ENCODE measurements around the gene RASGRP4. TPM values are rescaled to one million over a fixed set of nuclear protein-coding genes. Genes with fewer than 3 reads are reported as not detected.

The RASGRP4 gene
- total RNA-seq, 1 experiment from 2014 or later, result not detected

GRCh38 chr19:38455031-38455430 is 29.0 kb upstream of the RASGRP4 start:
- Mint-ChIP-seq H3K36me3 (ENCODE audit: insufficient read depth, unreplicated experiment) (no peaks in the 10 kb centered on the region), H3K9me3 (ENCODE audit: unreplicated experiment) (peaks cover 10% of the 10 kb centered on the region), H3K27ac (ENCODE audit: unreplicated experiment) (no peak overlapping the region), H3K4me3 (ENCODE audit: unreplicated experiment) (no peak overlapping the region), H3K27me3 (ENCODE audit: insufficient read depth, unreplicated experiment) (peaks cover 11% of the 10 kb centered on the region), H3K4me1 (ENCODE audit: low read depth, unreplicated experiment) (peaks cover 6% of the 10 kb centered on the region)
- Histone ChIP-seq H3K27me3 (replicated peaks; ENCODE audit: control insufficient read depth, insufficient read depth, low read length) (no peaks in the 10 kb centered on the region), H3K4me1 (no peaks in the 10 kb centered on the region), H3K4me3 (ENCODE audit: low read depth, low read length) (no peak overlapping the region), H3K36me3 (ENCODE audit: control insufficient read depth, insufficient read depth, low read length) (no peaks in the 10 kb centered on the region), H3K9me3 (no peaks in the 10 kb centered on the region)
- ChIA-PET POLR2A (no interaction called here), CTCF (no interaction called here)
- BruUV-seq (replicated peaks), result no TSS peak
- no peak for TF ChIP-seq CTCF (IDR thresholded peaks at IDR 0.05; ENCODE audit: insufficient read depth in 1 of 2, low read depth in 1 of 2, low read length in 1 of 2, severe bottlenecking in 1 of 2, unreplicated experiment in 1 of 2)
- peak in 1 of 2 experiments; percentile 62 for DNase-seq
- intact Hi-C loops (cut with micrococcal nuclease; ENCODE audit: unreplicated experiment), result no loop called here

- Histone ChIP-seq H3K4me1 (no peaks in the 10 kb centered on the region), H3K9me3 (no peaks in the 10 kb centered on the region), H3K27me3 (replicated peaks; ENCODE audit: control insufficient read depth, insufficient read depth, low read length) (no peaks in the 10 kb centered on the region; the same call in 1 of the 2 replicates), H3K36me3 (ENCODE audit: control insufficient read depth, insufficient read depth, low read length) (no peaks in the 10 kb centered on the region), H3K4me3 (ENCODE audit: low read depth, low read length) (no peak overlapping the region)
- H3K4me3 Mint-ChIP-seq (ENCODE audit: unreplicated experiment), result no peak overlapping the region
- intact Hi-C loops (cut with micrococcal nuclease; ENCODE audit: unreplicated experiment), result no loop called here
- ChIA-PET POLR2A (no interaction called here), CTCF (no interaction called here)
- TF ChIP-seq CTCF (IDR thresholded peaks at IDR 0.05; ENCODE audit: insufficient read depth in 1 of 2, low read depth in 1 of 2, low read length in 1 of 2, severe bottlenecking in 1 of 2, unreplicated experiment in 1 of 2), result no peak
- no peak for DNase-seq
- BruUV-seq (replicated peaks), result no TSS peak
- no peaks in the 10 kb centered on the region for H3K36me3 Mint-ChIP-seq (ENCODE audit: insufficient read depth, unreplicated experiment)
- H3K27ac Mint-ChIP-seq (ENCODE audit: unreplicated experiment), result no peak overlapping the region
- H3K9me3 Mint-ChIP-seq (ENCODE audit: unreplicated experiment), result no peaks in the 10 kb centered on the region
- peaks cover 6% of the 10 kb centered on the region for H3K4me1 Mint-ChIP-seq (ENCODE audit: low read depth, unreplicated experiment)
- H3K27me3 Mint-ChIP-seq (ENCODE audit: insufficient read depth, unreplicated experiment), result peaks cover 11% of the 10 kb centered on the region
Observed at GRCh38 chr19:38453596-38453995, 27.6 kb upstream of the RASGRP4 start.

- no peak overlapping the region for H3K4me3 Mint-ChIP-seq (ENCODE audit: unreplicated experiment)
- H3K9me3 ChIP-seq, result no peaks in the 10 kb centered on the region
- H3K27ac Mint-ChIP-seq (ENCODE audit: unreplicated experiment), result no peak overlapping the region
- no TSS peak for BruUV-seq (replicated peaks)
- ChIA-PET POLR2A (interaction anchor here (0.6 kb wide), 1 partner anchor 22 kb away, joined by 4 read pairs; no protein-coding TSS in a partner anchor), CTCF (no interaction called here)
- DNase-seq, result peak; percentile 36 to 77
- no peak overlapping the region for H3K4me3 ChIP-seq (ENCODE audit: low read depth, low read length)
- no peaks in the 10 kb centered on the region for H3K9me3 Mint-ChIP-seq (ENCODE audit: unreplicated experiment)
- no peaks in the 10 kb centered on the region; the same call in 1 of the 2 replicates for H3K27me3 ChIP-seq (replicated peaks; ENCODE audit: control insufficient read depth, insufficient read depth, low read length)
- H3K36me3 Mint-ChIP-seq (ENCODE audit: insufficient read depth, unreplicated experiment), result no peaks in the 10 kb centered on the region
- intact Hi-C loops (cut with micrococcal nuclease; ENCODE audit: unreplicated experiment), result no loop called here
- no peaks in the 10 kb centered on the region for H3K36me3 ChIP-seq (ENCODE audit: control insufficient read depth, insufficient read depth, low read length)
- H3K4me1 ChIP-seq, result no peaks in the 10 kb centered on the region
- H3K4me1 Mint-ChIP-seq (ENCODE audit: low read depth, unreplicated experiment), result peaks cover 6% of the 10 kb centered on the region
- no peak for TF ChIP-seq CTCF (IDR thresholded peaks at IDR 0.05; ENCODE audit: insufficient read depth in 1 of 2, low read depth in 1 of 2, low read length in 1 of 2, severe bottlenecking in 1 of 2, unreplicated experiment in 1 of 2)
- H3K27me3 Mint-ChIP-seq (ENCODE audit: insufficient read depth, unreplicated experiment), result peaks cover 11% of the 10 kb centered on the region
Observed at GRCh38 chr19:38452430-38453366, 26.7 kb upstream of the RASGRP4 start.
